GM19025 (cell line): ENCODE data around the gene ADH1A.
"Not testable (repeated sequence)": the region's sequence is repeated elsewhere in the genome, so short reads cannot be mapped to it uniquely, and the experiment has no call there.

Experiments
- ATAC-seq: cut with Tn5 transposase; IDR thresholded peaks from one replicate; pipeline ENCODE4 v1.9.1; 2021; ENCODE audit warnings: mild to moderate bottlenecking, low read depth, moderate library complexity; ENCODE audit not compliant: unreplicated experiment

Gene ADH1A

DNA sequence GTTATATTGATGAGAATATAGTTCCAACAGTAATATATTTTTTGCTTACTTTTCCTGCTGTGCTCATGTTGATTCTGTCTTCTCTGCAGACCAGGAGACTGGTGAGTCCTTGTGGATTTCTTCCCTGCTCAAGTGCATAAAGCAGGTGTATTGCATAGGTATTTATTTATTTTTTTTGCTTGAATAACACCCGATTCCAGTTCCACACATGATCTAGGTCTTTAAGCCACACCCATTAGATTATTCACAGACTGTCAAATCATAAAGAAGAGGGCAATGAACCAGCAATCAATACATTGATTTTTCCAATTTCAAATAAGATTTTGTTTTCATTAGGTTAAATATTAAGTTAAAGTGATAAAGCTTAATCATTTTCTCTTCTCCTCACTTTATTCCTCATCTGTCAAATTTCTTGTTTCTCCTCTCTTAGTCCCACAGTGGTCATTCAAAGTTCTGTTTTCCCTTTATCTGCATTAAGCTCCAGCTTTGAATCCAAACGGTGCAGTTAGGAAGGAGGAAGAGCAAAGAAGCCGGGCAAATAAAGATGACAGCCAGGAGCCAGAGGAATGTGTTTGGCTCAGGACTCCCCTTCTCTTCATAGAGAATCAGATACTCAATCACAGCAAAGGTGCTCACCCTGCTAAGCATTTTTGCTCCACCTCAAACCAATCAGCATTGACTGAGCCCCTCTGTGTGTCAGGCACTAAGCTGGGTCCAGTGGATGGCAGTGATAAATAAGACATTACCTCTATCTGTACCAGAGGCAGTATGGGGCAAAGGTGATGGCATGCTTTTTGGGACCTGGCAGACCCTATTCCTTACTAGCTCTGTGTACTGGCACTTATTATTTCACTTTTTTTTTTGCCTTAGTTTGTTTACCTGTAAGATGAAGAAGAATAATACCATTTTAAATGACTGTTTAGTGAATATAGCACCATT, at the start of gene ADH1A:
Gene ADH1A, minus strand, starts transcription at position 138 of the 939 bp plus-strand sequence. Its CDS starts 71 bp downstream, at position 67.
- ATAC-seq = no peak

DNA sequence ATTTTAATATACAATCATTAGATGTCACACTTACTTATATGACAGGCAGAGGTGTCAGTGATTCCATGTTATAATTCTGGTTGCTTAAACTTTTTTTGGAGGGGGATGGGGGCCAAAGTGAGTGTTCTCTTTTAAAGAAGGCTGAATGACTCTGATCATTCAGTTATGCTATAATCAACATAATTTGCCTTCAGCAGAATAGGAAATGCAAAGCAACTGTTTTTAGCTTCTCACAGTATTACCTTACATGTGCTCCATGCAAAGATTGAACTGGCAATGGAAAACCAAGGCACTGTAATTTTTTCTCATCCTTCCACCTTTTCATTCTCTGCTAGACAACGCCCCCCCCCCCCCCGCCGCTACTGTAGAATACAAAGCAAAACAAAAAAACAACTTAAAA, 48.4 kb upstream of the ADH1A start:
- no peak for ATAC-seq

DNA sequence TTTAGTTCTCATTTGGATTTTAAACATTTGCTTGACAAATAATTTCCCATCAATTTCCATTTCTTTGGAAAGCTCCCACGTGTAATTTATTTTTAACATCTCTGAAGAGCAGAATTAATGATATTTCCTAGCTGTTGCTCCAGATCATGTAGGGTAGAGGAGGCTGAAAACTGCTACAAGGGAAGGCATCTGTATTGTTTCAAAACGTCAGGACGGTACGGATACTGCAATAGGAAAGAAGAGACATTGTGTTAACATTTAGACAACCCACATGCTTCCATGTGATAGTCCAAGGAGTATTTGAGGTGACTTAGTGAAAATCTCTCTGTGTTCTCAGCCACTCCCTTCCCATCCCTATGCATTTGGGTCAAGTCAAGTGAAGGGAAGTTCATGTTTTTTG, 45.8 kb upstream of the ADH1A start:
- ATAC-seq = no peak

DNA sequence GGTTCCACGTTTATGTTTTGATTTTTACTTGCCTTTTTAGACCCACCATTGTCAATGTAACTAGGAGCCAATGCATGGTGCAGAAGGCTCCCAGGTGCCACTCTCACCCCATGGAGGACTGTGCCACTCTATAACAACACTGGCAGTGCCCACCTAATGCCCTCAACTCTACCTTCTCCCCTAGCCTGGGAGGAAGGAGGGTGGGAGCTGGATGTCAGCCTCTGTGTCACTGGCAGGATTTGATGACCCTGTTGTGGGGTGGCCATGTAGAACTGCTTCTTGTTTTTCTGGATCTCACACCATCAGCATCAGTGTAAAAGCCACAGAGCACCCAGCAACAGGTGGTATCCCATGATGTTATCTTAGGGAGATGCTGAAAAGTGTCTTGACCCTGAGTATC, 44.1 kb upstream of the ADH1A start:
- no peak for ATAC-seq

DNA sequence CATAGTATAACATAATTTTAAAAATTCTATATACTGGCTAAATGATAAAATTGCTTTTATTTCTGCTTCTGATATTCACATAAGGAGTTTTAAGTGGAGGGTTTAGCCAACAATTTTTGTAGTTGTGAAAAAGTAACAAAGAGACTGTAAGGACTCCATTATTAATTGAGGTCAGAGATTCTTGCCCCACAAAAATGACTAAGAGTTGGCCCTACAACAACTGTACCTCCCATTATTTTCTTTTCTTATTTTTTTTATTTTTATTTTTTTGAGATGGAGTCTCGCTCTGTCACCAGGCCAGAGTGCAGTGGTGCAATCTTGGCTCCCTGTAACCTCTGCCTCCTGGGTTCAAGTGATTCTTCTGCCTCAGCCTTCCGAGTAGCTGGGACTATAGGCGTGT, 39.9 kb upstream of the ADH1A start:
- no peak for ATAC-seq

DNA sequence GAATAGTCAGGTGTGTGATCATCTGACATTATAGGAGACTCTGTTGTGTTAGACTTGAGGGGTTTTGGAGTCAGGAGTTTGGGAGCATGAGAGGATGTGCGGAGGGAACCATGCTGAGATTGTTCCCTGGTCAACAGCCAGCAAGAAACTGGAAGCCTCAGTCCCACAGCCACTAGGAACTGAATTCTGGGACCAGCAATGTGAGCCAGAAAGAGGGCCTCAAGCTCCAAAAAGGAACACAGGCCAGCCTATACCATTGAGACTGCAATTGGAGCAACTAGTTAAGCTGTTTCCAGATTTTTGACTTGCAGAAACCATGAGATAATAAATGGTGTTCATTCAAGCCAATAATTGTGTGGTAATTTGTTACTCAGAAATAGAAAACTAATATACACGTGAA, 39.1 kb upstream of the ADH1A start:
- no peak for ATAC-seq

DNA sequence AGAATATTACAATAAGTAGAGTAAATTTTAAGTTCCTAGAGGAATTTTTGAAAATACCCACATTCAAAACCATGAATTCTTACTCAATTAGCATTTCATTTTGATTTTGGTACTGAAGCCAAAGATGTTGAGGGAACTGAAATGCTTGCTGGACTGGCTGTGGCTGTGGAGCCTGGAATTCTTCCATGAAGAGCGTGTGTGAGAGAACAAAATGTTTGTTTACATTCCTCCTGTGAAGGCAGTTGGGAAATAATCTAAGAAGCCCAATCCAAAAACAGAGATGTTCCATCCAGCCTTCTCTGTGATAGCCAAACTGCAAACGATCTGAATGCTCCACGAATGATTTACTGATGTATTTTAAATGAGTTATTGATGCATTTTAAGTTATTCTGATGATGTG, 34.2 kb upstream of the ADH1A start:
- no peak for ATAC-seq

DNA sequence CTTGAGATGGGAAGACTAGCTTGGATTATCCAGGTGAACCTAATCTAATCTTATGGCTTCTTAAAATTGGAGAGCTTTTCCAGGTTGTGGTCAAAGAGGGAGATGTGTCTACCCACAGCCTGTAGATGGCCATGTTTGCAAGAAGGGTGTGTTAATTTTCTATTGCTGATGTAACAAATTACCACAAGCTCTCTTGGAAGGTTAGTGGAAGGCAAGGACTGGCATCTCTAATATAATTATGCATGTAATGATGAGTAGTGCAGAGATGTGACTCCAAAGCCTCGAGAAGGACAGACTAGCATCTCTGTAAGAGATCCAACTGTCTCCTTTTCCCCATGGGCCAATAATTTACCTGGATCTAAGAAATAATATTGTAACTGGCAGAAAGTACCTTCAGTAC, 33.6 kb upstream of the ADH1A start:
- ATAC-seq = no peak

DNA sequence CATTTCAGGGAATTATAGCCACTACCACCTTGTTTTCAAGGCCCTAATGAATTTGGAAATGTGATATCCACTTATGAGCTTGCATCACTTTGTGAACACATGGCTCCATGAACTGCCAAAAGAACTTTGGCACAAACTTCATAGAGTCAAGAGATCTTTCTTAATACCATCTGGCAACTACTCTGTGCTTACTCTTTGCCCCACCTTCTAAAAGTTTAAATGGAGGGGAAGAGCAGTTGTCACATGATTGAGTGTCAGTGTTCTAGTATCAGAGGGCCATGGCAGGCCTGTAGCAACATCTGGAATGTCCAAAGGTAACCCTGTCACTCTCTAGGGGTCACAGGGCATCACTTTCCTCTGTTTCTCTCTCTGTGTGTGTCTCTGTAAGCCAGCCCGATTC, 33.0 kb upstream of the ADH1A start:
- ATAC-seq = no peak

DNA sequence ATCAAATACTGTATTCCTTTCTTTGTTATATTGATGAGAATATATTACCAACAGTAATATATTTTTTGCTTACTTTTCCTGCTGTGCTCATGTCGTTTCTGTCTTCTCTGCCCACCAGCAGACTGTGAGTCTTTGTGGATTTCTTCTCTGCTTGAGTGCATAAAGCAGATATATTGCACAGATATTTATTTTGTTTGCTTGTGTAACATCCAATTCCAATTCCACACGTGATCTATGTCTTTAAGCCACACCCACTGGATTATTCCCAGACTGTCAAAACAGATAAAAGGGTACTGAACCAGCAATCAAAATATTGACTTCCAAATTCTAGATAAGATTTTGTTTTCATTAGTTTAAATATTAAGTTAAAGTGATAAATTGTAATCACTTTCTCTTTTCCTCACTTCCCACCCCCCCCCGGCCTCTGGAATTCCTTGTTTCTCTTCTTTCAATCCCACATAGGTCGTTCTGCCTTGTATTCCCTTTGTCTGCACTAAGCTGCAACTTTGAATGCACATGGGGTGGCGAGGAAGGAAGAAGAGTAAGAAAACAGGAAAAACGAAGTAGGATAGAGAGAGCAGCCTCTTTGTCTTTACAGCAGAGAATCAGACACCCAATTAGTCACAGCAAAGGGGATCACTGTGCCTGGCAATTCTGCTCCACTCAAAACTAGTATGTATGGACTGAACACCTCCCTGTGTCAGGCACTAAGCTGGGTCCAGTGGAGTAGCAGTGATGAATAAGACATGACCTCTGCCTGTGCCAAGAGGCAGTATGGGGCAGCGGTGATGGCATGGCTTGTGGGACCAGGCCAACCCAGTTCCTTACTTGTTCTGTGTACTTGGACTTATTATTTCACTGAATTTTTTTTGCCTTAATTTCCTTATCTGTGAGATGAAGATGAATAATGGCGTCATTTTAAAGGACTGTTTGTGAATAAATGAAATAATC, 30.7 kb upstream of the ADH1A start, which contains the start of gene ADH1B:
Gene ADH1B, minus strand, starts transcription at position 161 of the 951 bp plus-strand sequence. Its CDS starts 70 bp downstream, at position 91.
- no peak for ATAC-seq

DNA sequence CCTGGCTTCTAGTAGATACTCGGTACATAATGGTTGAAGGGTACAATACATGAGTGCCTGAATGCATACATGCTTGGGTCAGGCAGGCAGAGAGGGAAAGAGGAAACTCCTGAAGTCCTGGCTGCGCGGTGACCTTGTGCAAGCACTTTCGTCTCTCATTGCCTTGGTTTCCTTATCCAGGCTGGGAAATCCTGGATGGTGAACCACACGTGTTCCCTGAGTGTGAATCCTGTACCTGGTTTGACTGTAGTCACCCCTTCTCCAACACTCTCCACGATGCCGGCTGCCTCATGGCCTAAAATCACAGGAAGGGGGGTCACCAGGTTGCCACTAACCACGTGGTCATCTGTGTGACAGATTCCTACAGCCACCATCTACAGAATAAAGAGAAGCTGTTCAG, 27.0 kb upstream of the ADH1A start:
- ATAC-seq = not testable (repeated sequence)

DNA sequence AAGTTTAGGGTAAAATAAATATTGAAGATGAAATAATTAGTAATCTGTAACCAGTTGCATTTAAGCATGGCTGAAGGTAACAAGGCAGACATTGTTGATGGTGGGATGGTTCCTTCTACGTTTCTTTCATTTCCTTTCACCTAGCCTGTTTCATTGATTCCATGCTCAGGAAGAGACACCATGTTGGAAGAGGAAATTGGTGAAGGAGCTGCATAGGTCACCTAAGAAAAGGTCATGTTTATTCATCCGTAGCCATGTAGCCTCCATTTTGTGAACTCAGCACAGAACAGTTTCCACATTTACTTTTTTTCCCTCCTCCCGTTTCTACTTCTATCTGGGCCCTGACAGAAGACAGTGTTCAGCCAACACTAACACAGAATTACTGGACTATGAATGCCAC, 26.6 kb upstream of the ADH1A start:
- no peak for ATAC-seq

DNA sequence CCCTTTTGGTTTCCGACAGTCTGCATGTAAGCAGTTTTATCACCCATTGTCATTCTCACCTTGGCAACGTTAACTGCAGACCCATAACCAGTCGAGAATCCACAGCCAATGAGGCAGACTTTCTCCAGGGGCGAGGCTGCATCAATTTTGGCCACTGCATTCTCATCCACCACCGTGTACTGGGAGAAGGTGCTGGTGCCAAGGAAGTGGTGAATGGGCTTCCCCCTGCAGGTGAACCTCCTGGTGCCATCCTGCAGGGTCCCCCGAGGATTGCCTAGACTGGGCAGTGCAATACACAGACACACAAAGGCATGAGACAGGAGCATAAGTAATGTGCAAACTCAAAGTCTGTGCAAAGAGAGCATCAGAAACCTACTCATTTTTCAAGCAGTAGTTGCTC, 25.1 kb upstream of the ADH1A start:
- no peak for ATAC-seq

DNA sequence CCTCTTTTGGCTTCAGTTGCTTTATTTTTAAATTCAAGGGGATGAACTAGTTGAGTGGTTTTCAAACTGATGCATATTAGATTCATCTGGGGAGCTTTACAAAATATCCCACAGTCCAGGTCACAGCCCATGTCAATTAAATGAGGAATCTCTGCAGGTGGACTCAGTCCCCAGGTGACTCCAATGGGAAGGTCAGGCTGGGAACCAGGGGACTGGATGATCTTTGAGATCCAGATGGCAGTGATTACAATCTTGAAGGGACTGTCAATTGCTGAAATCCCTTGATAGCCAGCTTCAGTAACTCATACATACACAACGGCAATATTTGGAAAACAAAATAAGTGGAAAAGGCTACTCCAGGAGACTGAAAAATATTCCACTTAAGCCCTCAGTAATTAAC, 23.4 kb upstream of the ADH1A start:
- no peak for ATAC-seq

DNA sequence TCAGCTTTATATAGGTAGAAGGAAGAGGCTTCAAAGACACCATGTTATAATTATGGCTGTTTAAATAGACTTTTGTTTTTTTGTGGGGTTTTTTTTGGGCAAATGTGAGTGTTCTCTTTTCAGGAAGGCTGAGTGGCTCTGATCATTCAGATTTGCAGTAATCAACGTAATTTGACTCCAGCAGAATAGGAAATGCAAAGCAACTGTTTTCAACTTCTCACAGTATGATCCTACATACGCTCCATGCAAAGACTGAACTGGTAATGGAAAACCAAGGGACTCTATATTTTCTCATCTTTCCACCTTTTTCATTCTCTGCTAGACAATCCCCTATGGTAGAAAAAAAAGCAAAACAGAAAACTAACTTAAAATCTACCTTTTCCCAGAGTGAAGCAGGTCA, 19.6 kb upstream of the ADH1A start:
- no peak for ATAC-seq

DNA sequence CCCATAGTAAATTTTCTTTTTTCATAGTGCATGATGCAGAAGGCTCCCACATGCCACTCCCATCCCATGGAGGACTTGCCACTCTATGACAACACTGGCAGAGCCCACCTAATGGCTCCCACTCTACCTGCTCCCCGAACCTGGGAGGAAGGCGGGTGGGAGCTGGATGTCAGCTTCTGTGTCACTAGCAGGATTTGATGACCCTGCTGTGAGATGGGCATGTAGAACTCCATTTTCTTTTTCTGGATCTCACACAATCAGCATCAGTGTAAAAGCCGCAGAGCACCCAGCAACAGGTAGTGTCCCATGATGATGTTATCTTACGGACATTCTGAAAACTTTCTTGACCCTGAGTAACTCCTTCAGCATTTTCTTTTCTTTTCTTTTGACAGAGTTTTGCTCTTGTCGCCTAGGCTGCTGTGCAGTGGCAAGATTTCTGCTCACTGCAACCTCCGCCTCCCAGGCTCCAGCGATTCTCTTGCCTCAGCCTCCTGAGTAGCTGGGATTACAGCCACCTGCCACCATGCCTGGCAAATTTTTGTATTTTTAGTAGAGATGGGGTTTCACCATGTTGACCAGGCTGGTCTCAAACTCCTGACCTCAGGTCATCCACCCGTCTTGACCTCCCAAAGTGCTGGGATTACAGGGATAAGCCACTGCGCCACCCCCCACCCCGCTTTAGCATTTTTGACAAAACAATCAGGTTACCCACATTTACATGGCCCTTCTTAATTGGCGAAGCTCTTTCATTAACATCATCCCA, 15.0 kb upstream of the ADH1A start:
- ATAC-seq = no peak

DNA sequence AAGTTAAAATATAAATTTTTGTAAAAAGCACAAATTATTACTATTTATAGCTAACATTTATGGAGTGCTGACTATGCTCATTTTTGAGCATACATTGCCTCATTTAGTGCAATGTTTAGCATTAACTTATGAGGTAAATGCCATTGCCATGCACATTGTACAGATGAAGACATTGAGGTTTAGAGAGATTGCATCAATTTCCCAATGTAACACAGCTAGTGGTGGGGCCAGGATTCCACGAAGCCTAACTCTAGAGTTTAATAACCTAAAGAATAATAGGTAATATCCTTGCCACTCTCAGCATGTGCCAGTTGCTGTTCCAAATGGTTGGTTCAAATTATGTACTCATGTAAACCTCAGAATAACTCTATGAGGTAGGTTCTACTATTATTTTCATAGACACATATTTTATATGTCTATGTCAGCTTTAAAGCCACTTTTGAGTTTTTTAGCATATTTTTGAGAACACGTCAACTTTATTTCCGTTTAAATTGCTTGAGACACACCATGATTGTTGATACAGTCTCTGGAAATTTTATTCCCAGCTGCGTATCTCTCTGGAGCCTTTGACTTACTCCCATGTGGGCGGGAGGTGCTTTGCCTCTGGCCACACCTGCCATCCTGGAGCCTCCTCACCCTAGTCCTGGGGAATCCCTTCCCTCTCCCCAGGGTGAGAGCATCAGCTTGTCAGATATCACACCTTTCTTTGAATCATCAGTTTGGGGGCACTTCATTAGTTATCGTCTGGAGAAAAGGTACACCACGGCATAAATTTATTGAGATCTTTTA, 10.8 kb upstream of the ADH1A start:
- no peak for ATAC-seq

DNA sequence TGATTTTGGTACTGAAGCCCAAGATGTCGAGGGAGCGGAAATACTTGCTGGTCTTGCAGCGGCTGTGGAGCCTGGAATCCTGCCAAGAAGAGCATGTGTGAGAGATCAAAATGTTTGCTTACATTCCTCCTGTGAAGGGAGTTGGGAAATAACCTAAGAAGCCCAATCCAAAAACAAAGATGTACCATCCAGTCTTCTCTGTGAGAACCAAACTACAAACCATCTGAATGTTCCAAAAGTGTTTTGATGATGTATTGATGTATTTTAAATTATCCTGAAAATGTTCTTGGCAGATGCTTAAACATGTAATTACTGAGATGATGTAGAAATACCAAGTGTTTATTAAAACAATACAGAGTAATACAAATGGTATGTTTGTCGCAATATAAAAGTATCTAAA, 10.1 kb upstream of the ADH1A start:
- no peak for ATAC-seq

DNA sequence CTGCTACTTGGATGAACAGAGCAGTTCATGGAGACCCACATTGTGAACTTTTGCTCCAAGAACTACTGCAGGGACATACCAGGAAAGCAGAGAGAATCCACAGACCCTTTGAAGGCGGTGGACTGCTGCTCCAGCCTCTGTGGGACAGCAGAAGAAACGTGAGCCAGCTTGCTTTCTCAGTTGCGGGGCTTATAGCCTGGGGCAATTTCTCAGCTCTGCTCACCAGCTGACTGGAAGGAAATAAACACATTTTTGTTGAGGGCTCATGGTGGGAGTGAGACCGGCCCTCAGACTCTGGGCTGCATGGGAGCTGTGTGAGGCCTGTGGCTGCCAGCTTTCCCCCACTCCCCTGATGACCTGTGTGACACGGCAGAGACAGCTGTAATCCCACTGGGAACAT, 2.6 kb upstream of the ADH1A start:
- no peak for ATAC-seq

DNA sequence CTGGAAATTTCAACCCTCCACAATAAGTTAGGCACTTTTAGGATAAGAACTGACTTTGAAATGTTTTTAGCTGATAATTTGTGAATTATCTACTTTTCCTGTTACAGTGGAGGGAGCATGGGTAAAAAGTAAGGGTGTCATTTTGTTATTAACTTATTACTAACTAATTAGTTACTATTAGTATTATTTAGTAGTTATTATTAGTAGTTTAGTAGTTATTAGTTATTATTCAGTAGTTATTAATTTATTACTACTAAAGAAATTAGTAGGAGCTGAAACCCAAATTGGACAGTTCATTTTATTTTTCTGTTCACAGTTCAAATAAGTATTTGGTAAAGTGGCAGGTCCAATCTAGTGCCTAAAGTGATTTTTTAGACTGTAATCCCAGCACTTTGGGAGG, 5.4 kb downstream of the ADH1A start:
- no peak for ATAC-seq
